Ovary (tissue), 3 donors: Measurements from ENCODE around the gene JAK1.

Experiments used
- EP300 ChIP-seq: sonication (generic); formaldehyde crosslinking; IDR thresholded peaks from one replicate; pipeline ENCODE4 v1.6.1; 2017; ENCODE audit warnings: antibody characterized with exemption
- POLR2A ChIP-seq: fragments of 450-650 bp; IDR thresholded peaks from one replicate; pipeline ENCODE4 v1.6.1; 2017; ENCODE audit warnings: antibody characterized with exemption, mild to moderate bottlenecking, moderate library complexity
- TF ChIP-seq, protein P1 (sequence below), 3 donors: fragments of 450-650 bp in 2 of 3; fragments of 200-600 bp in 1 of 3; IDR thresholded peaks; one replicate each; pipeline versions ENCODE4 v1.5.1 to v1.8.0; 2016 to 2022; ENCODE audit warnings: antibody characterized with exemption in 3 of 3, mild to moderate bottlenecking in 1 of 3
- donor health status: DM: no; HTN: no; CAD: no.

DNA sequence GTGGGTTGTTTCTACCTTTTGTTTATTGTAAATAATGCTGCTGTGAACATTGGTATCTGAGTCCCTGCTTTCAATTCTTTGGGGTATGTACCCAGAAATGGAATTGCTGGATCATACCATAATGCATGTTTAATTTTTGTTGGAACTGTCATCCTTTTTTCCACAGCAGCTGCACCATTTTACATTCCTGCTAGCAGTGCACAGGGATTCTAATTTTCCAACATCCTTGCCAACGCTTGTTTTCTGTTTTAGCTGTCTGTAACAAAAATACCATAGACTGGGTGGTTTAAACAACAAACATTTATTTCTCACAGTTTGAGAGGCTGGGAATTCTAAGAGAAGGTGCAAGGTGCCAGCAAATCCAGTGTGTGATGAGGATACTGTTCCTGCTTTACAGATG lies 156.3 kb downstream of the JAK1 start:
- TF ChIP-seq, protein P1, sequence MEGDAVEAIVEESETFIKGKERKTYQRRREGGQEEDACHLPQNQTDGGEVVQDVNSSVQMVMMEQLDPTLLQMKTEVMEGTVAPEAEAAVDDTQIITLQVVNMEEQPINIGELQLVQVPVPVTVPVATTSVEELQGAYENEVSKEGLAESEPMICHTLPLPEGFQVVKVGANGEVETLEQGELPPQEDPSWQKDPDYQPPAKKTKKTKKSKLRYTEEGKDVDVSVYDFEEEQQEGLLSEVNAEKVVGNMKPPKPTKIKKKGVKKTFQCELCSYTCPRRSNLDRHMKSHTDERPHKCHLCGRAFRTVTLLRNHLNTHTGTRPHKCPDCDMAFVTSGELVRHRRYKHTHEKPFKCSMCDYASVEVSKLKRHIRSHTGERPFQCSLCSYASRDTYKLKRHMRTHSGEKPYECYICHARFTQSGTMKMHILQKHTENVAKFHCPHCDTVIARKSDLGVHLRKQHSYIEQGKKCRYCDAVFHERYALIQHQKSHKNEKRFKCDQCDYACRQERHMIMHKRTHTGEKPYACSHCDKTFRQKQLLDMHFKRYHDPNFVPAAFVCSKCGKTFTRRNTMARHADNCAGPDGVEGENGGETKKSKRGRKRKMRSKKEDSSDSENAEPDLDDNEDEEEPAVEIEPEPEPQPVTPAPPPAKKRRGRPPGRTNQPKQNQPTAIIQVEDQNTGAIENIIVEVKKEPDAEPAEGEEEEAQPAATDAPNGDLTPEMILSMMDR (IDR thresholded peaks at IDR 0.05): no peak
- no peak for TF ChIP-seq POLR2A
- TF ChIP-seq EP300: no peak
